Left colon (tissue), 2 donors: ENCODE measurements around the gene SCN8A. TPM values are rescaled to one million over a fixed set of nuclear protein-coding genes. Genes with fewer than 3 reads are reported as not detected.

Source experiments
- ATAC-seq: fragments of 200-7000 bp; cut with Tn5 transposase; one replicate; pipeline ENCODE4 v1.9.1; 2020; ENCODE audit warnings: mild to moderate bottlenecking, moderate library complexity
- DNase-seq, 2 donors: peaks; one replicate each; pipeline ENCODE4 v3.0.0-alpha.2; 2020
- intact Hi-C, 2 donors: fragments of 100-400 bp; cut with DNase I in 1 of 2; cut with micrococcal nuclease in 1 of 2; formaldehyde crosslinking; loops; one replicate each; pipeline versions ENCODE4 v1.11.2 to v1.14.0; 2022; cut with DNase I, micrococcal nuclease
- total RNA-seq, 2 donors: library from RNA; stranded (reverse); fragmentation: NEBNext Ultra II Directional; extraction: Animal tissue kit (Norgen Biotek cat#: 25700); gene quantifications; one replicate each; pipeline ENCODE4 v1.2.1, GENCODE V29; 2021
- donor health status: DM: no; HTN: no; CAD: no.
- donor health status: DM: yes; HTN: yes; CAD: no.

The SCN8A gene
- total RNA-seq, 2 donors from 2014 or later = 4.9 to 9.2 TPM

DNA sequence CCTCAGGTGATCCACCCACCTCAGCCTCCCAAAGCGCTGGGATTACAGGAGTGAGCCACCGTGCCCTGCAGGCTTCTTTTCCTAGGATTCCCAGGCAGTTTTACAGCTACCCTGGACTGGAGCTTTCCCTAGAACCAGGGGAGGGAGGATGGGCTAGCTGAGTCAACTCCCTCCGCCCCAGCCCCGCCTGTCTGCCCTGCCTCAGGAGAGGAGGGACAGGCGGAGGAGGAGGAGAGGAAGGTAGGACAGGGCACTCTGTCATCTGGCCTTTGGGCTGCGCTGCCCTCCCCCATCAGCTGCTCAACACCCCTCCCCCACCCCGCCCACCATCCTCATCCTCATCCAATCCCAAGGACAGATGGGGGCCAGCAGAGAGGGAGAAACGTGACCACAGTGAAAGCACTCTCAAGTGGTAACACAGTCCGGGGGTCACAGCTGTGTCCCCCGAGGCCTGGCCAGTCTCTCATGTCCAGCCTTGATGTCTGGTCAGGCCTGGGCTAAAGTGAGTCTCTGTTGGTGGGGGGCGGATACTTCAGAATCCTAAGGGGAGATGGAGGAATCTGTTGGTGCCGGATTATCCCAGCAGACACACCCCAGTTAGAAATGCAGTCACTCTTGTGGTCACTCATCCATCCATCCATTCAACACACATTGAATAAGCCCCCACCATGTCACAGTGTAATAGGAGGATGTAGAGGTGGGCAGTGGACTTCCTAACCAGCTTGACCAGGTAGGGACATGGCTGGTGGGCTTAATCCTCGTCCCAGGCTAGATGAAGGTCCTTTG, 245.2 kb downstream of the SCN8A start:
- intact Hi-C loops = no loop called here
- no peak for DNase-seq
- ATAC-seq = peak; percentile 63

DNA sequence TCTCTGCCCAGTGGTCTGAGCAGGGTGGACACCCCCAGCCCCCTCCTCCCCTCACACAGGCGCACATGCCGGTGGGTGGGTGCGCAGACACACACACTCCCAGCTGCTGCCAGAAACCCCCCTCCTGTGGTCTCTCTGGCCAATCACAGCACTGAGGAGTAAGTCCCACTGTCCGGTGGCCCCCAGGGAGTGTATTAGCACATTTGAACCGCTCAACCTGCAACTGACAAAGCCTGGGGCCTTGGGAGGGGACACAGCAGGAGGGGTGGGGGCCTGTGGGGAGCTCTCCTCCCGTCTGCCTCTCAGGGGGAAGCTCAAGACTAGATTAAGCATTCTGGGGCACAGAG, 245.8 kb downstream of the SCN8A start:
- DNase-seq (no peak), ATAC-seq (no peak)
- intact Hi-C loops = no loop called here

DNA sequence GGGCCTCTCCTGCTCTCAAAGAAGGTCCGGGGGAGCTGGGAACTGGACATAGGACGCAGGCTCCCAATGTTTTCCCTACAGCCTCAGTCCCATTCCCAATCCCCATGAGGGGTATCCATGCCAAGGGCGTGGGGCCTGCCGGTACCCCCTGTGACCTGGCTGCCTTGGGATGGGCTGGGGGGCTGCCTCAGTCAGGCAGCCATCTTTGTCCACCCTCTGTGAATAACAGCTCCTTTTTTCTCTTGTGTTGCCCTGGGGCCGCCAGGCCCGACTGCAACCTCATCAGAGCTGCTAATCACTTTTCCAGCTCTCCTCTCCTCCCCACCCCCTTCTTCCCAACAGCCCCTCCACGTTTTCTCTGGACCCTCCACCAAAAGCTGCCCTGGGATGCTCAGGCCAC, 246.3 kb downstream of the SCN8A start:
- DNase-seq = no peak
- no peak for ATAC-seq
- intact Hi-C loops = no loop called here

DNA sequence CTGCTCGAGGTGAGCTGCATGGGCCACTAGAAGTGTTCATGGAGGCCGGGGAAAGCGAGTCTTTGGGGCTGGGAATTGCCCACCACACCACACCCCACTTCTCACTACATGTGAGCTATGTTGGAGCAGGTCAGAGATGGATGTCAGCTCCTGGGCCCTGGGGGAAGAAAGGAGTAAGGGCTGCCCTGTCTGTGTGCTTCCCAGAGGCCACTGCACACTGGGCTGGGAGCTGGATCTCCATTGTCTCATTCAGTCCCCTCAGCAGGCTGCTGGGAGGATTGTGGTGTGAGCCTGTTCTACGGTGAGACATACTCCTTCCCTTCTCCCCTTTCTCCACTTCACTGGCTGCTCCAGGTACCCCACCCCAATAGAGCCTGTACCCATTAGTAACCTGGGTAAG, 247.0 kb downstream of the SCN8A start:
- intact Hi-C loops = no loop called here
- no peak for ATAC-seq

DNA sequence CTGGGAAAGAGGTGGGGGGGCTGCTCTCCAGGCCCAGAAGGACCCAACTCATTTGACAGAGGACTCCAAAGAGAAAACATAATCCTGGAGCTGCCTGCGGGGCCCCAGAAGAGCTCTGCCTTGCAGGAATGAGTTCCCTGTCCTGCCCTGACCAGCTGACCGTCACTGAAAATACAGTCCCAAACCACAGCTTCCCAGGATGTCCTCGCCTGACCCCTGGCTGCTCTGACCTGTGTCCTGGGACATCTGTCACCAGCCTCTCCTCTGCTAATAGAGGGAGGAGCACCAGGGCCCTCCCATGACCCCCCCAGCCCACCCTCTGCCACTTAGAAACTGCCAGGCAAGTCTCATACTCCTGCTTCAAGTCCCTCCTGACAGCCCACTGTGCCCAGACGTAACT, 247.7 kb downstream of the SCN8A start:
- ATAC-seq (no peak), DNase-seq (no peak)
- intact Hi-C loops = no loop called here

More for the DNA sequence above, 247.0 kb downstream of the SCN8A start:
- no peak for DNase-seq

DNA sequence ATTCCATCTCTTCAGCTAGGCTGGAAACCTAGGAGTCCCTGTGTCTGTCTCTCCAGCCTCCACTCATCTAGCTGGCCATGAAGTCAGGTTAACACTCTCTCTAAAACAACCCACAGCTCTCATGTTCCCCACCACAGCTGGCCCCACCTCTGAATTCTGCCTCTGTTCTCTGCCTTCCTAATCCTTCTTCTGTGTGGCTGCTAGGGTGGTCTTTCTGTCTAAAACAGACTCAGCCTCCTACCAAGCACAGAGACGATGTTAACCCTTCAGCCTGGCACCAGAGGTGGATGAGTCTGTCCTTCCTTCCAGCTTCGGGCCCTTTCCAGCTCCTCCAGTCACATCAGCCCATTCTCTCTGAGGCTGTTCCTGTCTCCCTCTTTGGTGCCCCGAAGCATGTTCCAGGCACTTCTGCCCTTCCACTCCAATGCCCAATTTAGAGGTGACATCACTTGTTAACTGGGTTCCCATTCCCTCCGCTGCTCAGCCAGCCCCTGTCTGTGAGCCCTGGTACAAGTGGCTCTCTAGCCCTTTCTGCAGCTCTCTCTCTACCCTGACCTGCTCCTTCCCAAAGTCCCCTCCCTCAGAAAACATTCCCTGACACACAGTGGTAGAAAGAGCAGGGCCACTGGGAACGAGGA, 248.4 kb downstream of the SCN8A start:
- ATAC-seq = no peak
- no peak for DNase-seq
- intact Hi-C loops = no loop called here

DNA sequence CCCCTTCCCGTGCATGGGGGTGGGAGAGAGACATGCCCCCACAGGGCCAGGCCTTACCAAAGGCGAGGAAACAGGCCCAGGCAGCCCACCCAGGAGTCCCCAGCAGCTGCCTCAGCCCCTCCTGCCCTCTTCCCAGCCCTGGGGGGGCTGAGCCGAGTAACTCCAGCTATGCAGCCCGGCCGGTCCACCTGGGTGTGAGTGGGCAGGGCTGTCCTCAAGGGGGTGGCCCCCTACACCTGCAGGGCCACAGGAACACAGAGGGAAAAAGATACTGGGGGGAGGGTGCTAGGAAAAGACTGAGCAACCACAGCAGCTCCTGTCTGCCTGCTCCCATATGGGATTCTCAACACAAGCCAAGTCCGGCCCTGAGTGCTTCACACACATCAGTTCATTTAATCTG, 249.9 kb downstream of the SCN8A start:
- DNase-seq = no peak
- intact Hi-C loops = no loop called here
- no peak for ATAC-seq

DNA sequence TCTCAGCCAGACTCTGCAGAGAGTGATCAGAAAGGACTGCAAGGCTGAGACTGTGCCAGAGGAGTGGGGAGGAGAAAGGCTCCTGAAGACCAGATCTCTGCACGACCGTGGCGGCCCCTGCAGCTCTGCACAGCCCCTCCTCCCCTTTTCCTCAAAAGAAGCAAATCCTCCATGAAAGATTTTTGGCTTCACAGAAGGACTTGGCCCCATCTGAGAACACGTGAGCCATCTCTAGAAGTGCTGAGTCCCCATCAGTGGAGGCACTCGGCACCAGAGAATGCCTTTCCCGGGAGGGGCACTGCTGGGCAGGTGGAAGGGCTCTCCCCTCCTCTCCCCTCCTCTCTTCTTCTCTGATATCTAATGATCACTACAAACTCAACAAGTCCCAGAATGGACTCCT, 250.7 kb downstream of the SCN8A start:
- intact Hi-C loops = no loop called here

DNA sequence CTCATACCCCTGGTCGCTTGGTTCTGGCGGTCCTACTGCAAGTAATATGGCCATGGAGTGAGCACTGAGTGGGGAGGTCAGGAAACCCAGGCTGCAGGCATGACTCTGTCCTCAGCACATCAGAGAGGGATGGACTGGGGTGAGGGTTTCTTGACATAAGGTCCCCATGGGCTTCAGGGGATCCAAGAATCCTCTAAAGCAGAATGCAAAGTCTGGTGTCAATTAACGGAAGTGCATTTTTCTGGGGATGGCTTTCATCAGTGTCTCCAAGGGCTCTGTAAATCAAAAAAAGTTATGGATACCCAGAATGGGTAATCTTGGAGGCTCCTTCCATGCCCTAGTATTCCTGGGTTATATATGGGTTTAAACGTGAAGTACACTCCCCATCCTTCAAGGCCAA, 253.8 kb downstream of the SCN8A start:
- ATAC-seq (no peak), DNase-seq (no peak)
- intact Hi-C loops = no loop called here

More for the DNA sequence above, 250.7 kb downstream of the SCN8A start:
- DNase-seq = no peak
- ATAC-seq = no peak

GRCh38 chr12:51845482-51845881, 254.4 kb downstream of the SCN8A start:
- DNase-seq (no peak), ATAC-seq (no peak)
- intact Hi-C loops = no loop called here

DNA sequence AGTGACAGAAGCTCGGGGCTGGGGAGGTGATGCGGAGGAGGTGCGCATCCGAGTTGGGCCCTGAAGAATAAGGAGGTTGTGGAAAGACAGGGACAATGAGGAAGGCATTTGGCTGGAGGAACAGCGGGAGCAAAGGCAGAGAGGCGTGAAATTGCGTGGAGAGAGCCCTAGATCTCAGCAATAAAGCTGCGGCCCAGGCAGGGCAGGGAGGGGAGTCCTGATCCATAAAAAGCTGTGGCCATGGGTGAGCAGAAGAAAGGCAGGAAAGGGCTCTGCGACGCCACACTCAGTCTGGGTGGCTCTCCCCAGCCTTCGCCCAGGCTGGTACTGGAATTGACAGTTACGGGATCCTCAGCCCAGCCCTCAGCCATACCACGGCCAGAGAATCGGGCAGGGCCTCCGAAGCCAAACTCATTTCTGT, 255.2 kb downstream of the SCN8A start:
- DNase-seq = no peak
- intact Hi-C loops = no loop called here
- peak; percentile 15 for ATAC-seq

- ATAC-seq (peak; percentile 56), DNase-seq (peak in 1 of 2 donors; percentile 60)
- intact Hi-C loops = no loop called here
Measured at GRCh38 chr12:51846911-51847642, 256.0 kb downstream of the SCN8A start.

- DNase-seq (no peak), ATAC-seq (peak; percentile 37)
- intact Hi-C loops = no loop called here
Measured at GRCh38 chr12:51847643-51848325, 256.8 kb downstream of the SCN8A start.

- ATAC-seq (no peak), DNase-seq (no peak)
Measured at GRCh38 chr12:51848326-51848727, 257.3 kb downstream of the SCN8A start, which contains the start of gene FIGNL2. Gene FIGNL2 (minus strand): TSS chr12:51848718. CDS start chr12:51822413, 26,305 bp downstream.

DNA sequence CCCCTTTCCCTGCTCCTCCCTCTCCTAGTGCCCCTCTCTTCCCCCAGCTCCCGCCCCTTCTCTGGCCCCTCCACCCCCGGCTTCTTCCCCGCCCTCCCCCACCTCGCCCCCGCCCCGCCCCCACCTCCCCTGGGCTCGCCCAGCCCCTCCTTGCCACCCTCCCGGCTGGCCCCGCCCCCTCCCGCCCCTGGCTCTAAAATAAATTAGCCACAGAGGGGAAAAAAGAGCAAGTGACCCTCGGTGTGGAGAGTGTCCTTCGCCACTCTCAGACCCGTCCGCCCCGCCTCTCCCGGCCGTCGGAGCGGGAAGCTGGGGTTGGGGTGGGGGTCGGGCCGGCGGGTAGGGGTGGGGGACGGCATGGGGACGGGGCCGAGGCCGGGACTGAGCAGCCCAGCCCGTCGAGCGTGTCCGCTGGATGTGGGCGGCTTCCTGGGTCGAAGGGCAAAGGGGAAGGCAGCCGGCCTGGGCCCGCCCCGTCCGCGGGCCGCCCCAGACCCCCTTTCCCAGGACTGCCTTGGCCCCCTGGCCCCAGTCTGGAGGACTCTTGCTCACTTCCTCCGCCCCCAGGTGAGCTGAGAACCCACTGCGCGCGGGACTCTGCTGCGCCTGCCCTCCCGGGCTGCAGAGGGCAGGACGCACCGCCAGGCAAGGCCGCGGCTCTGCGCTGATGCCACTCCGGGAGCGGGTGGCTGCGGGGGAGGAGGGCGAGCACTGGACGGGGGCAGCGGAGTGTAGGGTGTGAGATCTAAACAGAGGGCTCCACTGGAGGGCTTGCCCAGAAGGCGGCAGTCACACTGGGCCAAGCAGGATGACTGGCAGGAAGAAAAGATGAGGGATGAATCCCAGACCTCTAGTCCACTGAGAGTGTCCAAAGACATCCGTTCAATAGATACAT, 258.1 kb downstream of the SCN8A start:
- DNase-seq (no peak), ATAC-seq (peak; percentile 44)
- intact Hi-C loops = no loop called here

More at GRCh38 chr12:51848326-51848727, 257.3 kb downstream of the SCN8A start, which contains the start of gene FIGNL2:
- intact Hi-C loops = no loop called here

GRCh38 chr12:51850081-51850964, 259.3 kb downstream of the SCN8A start:
- no peak for ATAC-seq
- no peak for DNase-seq
- intact Hi-C loops = no loop called here

DNA sequence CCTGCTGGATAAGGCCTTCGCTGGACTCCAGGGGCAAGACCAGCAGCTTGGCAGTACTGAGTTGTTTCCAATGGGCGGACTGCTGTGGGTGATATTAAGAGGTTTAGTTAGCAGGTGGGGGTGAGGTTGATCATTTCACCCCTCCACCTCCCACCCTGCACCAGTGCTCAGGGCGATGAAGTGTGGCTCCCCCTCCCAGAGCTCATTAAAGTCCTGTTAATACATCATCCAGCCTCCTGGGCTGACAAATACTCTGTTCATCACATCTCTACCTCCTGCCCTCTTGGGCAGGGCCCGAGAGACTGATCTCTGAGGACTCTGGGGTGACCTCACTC, 259.9 kb downstream of the SCN8A start:
- intact Hi-C loops = no loop called here
- ATAC-seq = no peak
- no peak for DNase-seq
